CD4-positive, alpha-beta T cell treated with Interleukin-6 at 100 ng/mL for 8 hours (primary cell): Measurements from ENCODE around the gene MIF4GD.
"Not testable (repeated sequence)": the region's sequence is repeated elsewhere in the genome, so short reads cannot be mapped to it uniquely, and the experiment has no call there.

ENCODE experiments used
- DNase-seq: peaks from one replicate; pipeline ENCODE4 v3.0.0-alpha.2; 2020; ENCODE audit warnings: mixed read lengths, low spot score

MIF4GD gene

DNA sequence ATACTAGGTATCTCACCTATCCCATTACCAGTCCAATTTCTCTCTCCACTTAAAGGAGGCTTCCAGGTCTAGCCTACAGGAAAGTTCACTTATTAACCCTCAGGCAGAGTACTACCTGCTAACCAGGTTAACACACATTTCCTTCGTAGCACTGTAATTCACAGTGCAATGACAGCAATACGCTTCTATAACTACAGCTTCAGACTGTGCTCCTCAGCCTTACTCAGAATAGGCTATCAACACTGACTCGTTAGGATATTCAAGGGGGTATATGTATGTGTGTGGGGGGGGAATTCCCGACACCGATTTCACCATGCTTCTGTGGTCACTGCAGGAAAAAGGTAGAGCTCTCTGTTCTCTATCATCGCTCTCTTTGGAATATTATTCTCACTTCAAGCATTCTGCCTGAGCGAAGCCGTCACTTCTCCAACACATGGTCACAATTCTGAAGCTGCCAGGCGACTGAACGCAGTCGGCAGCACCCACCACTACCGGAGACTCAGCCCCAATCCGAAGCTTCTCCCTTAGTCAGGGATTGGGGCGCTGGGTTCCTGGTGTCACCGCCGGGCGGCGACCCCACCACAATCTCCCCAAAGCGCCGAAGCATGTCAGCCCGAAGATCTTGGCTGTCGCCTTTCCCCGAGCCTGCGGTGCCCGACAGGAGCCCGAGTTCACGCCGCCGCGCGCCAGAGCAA, 10.2 kb downstream of the MIF4GD start:
- no peak for DNase-seq

DNA sequence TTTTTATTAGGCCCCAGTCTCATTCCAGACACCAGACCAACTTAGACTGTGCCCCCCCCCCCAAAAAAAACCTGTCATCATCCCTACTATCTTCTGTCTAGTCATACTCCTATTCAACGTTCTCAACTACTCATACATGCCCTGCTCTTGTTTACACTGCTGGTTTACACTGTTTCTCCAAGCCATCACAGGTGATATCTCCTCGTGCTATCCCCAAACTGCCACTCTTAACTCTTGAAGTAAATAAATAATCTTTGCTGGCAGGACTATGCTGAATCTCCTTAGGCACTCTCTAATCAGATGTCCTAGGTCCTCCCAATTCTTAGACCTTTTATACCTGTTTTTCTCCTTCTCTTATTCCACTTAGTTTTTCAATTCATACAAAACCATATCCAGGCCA, 13.8 kb downstream of the MIF4GD start:
- DNase-seq = not testable (repeated sequence)

DNA sequence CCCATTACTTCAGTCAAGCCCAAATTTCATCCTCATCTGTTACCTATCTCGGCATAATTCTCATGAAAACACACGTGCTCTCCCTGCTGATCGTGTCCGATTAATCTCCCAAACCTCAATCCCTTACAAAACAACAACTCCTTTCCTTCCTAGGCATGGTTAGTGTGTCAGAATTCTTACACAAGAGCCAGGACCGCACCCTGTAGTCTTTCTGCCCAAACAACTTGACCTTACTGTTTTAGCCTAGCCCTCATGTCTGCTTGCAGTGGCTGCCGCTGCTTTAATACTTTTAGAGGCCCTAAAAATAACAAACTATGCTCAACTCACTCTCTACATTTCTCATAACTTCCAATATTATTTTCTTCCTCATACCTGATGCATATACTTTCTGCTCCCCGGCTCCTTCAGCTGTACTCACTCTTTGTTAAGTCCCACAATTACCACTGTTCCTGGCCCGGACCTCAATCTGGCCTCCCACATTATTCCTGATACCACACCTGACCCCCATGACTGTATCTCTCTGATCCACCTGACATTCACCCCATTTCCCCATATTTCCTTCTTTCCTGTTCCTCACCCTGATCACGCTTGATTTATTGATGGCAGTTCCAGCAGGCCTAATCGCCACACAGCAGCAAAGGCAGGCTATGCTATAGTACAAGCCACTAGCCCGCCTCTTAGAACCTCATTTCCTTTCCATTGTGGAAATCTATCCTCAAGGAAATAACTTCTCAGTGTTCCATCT, 14.9 kb downstream of the MIF4GD start:
- not testable (repeated sequence) for DNase-seq

DNA sequence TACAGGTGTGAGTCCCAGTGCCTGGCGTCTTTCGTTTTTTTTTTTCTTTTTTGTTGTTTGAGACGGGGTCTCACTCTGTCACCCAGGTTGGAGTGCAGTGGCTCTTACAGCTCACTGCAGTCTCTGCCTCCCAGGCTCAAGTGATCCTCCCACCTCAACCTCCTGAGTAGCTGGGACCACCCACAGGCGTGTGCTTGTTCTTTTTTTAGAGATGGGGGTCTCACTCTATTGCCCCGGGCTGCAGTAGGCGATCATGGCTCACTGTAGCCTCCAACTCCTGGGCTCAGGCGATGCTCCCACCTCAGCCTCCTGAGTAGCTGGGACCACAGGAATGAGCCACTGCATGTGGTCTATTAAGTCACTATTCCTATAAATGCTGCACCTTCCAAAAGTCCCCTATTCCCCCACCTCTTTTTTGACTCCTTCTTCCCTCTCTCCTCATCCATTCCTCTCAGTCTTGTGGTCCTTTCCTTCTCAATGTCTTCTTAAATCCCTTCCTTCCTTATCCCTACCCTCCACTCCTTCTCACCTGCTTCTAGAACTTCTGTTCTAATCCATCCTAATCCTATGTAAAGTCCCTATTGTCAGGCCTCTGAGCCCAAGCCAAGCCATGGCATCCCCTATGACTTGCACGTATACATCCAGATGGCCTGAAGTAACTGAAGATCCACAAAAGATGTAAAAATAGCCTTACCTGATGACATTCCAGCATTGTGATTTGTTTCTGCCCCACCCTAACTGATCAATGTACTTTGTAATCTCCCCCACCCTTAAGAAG, 18.8 kb downstream of the MIF4GD start:
- DNase-seq = no peak

DNA sequence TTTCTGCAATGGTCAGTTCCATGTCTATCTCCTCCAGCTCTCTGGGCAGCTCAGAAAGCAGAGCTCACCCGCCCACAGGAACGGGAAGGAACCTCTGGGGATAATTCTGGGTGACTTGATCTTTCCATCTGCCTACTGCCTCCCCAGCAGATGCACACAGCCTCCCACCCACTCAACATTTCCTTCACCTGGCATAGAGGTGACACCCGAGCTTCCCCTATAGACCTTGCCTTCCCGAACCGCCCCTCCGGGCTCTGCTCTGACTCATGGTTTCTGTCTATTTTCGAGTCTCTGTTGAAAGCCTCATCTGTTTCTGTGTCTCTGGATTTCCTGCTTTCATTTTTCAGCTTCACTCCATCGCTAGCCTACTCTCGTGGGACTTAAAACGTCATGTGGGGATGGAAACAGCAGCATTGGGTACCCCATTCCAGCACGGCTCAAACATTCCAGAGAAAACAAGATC, 21.0 kb downstream of the MIF4GD start:
- peak; percentile 62 for DNase-seq

DNA sequence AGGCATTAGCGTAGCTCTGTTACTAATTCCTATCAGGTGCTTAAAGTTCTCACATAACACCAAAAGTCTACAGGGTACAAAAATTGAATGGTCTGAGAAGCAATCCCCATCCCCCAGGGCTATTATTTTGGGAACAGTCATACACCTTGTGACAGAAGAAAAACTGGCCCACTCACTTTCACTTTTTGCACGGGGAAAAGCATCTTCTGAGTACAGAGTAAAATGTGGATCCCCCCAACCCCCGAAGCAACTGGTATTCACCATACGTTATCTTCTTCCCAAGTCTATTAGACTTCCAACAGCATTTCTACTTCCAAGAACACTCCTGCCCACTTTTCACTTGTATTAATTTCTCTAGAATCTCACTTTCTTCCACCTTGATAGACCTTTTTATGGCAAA, 21.5 kb downstream of the MIF4GD start:
- no peak for DNase-seq

DNA sequence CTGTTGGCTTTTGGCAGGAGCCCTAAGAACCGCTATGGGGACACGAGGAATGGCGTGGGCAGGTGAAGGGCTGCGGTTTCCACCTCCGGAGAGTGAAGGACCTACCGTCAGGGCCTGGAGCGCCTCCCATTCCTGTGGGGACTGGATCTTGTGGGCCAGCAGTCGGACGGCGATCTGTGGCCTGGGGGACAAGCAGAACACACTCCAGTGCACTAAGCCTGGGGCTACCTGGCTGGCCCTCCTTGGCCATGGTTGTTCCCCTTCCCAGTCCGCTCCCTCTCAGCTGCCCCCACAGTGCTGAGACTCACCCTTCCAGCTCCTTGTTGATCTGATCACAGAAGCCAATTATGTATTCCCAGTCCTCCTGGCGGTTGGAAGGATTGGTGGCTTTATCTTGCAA, 24.6 kb downstream of the MIF4GD start:
- DNase-seq = no peak

DNA sequence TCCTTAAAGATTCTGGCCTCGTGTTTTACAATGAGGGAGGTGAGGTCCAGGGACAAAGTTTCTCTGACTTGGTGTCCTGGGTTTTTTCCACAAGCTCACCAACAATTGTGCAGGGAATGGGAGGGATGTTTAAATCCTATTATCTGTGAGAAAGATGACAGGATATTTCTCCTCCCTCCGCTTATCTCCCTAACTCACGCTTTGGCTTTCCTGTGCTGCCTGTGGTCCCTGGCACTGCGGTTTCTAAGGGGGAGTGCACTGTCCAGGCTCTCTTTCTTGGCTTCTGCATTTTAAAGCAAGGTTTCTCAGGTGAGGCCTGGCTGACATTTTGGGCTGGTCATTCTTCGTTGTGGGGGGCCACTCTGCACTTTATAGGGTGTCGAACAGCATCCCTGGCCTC, 26.0 kb downstream of the MIF4GD start:
- DNase-seq = no peak

DNA sequence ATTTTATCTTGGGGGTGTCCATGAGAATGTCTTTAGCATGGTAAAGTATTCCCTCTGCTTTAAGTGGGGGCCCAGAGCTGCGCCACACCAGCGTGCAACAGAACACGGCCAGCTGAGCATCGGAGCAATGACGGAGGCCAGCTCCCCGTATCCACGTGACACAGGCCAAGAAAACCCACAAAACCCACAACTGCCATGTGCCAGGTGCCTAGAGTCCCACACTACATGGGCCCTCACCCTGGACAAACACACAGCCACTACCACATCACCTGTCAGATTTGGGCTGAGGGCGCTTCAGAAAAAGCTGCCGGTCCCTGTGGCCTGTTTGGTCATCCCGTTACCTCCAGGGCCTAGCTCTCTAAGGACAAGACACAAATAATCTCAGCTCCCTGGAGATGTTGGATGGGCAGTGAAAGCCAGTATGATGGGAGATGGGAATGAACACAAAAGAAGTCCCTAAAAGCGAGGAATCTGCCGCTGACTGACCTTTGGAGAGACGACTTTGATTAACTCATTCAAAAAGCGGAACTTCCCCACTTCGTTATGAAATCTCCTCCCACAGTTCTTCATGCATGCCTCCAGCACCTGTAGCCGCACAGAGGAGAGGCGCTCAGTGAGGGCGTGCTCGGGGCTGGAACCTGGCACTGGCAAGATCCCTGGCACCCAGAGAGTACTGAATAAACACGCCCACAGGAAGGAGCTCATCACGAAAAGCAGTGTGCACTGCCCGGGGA, 26.7 kb downstream of the MIF4GD start:
- DNase-seq = no peak

DNA sequence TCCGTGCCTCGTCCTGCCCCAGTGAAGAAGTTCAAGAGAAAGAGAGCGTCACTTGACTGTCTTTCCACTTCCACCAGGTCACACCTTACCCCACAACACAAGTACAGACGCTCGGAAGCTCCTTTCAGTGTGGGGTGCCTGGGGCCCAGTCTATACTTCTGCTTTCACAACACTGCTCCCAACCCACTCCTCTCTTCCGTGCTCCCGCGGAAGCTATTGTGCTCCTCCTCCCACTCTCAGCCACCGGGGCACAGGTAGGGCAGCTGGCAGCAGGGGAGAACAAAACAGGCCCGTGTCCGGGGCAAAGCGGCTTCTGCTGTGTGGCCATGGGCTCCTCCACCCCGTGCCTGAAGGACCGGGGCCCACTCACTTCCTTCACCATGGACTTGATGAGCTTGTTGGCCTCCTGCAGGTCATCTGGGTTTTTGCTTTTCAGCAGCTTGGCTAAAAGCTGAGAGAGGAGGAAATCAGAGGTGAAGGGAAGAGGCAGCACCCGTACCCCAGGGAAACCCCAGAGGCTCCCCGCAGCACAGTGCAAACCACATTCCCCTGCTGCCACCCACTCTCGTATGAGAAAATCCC, 28.5 kb downstream of the MIF4GD start:
- peak; percentile 32 for DNase-seq

DNA sequence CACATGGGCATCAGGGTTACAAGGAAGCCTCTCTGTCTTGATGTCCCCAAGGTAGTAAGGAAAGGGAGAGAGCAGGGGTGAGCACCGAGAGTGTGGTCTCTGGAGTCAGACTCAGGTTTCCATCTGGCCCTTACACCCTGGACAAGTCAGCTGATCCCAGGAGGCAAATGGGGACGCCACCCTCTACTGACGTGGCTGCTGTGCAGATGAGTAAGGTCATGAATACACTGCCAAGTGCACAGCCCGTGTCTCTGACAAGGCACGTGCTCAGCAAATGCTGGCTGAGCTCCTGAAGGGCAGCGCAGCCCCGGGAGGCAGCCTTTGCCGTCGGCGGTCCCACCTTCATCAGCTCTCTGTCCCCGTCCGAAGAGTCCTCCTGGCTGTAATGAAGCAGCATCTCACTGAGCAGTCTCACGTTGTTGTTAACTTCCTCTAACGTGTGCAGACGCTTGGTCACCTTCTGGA, 29.0 kb downstream of the MIF4GD start:
- DNase-seq = no peak

DNA sequence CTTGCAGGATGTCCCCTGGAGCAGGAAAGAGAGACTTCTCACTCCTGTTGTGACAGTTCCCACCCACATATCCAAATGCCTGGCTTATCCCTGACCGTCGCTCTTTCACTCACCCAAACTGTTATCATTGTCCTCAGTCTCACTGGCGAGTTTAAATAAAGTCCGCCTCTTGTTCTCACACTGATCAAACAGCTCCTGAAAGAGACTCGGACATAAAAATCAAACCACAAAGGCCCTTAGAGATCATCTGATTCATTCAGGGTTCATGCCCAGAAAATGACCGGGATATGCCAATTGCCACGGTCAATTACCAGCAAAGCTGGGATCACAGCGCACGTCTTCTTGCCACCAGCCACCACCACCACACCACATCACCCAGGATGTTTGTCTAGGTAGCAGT, 29.5 kb downstream of the MIF4GD start:
- DNase-seq = no peak

DNA sequence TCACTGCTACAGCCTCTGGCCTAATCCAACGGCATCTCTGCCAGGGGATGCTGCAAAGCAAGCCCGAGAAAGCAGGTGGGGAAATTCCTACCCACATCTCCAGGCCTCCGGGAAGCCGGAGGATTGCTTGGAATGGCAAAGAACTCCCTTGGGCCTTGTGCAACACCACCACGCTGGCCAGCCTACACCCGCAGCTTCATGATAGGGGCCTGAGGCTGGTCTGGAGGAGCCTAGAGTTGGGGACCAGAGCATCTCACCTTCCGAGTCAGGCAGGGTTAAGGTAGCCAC, 29.9 kb downstream of the MIF4GD start:
- DNase-seq = no peak

DNA sequence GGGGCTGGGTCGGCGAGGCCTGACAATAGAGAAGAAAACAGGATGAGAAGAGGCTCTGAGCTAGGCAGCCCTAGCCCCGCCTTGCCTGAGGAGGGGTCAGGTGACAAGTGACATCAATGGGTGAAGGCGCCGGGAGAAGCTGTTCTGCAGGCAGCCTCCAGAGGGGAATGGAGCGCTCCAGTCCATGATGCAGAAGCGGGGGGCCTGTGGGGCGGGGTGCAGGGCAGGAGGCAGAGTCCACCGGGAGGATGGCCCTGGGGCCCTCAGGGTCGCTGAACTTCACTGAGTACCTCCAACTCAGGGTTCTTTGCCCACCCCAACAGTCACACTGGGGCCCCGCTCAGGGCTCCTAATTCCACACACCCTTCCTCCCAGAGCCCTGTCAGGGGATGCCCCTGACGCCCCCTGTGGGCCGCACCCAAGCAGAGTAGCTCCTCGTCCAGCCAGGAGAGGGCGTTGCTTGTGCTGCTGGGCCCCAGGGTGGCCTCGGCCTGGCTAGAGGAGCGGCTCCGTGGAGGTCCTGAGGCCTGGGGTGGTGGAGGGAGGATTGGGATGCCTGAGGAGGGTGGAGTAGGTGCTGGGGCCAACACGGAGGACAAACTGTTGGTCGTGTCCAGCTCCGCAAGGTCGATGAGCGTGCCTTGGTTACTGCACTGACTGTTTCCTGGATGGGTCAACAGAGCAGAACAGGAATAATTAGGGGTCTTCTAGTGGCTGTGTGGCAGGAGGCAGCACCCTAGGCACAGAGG, 30.5 kb downstream of the MIF4GD start:
- peak; percentile 13 for DNase-seq

DNA sequence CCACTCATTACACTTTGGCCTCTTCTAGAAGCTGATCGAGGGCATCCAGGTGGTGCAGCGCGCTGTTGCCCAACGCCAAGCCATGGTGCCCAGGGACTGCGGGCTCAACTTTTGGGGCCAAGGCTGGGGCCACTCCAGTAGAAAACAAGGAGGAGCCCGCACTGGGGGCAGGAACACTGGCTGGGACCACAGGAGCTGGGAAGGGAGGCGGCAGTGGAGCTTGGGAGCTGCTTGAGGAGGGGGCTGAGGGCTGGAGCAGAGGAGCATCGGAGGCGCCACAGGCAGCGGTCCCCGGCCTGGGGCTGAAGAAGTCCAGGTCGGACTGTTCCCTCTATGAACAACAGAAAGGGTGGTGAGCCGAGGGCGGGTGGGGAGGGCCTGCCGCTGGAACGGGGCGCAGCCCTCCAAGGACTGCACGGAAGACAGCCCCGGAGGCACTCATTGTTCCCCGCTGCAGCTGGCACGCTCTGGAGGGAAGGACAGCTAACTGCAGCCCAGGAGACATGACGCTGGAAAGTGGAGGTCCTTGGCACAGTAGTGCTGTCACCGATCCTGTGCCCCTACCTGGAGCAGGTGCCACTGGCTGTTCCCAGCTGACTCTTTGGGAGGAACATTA, 31.1 kb downstream of the MIF4GD start:
- no peak for DNase-seq

DNA sequence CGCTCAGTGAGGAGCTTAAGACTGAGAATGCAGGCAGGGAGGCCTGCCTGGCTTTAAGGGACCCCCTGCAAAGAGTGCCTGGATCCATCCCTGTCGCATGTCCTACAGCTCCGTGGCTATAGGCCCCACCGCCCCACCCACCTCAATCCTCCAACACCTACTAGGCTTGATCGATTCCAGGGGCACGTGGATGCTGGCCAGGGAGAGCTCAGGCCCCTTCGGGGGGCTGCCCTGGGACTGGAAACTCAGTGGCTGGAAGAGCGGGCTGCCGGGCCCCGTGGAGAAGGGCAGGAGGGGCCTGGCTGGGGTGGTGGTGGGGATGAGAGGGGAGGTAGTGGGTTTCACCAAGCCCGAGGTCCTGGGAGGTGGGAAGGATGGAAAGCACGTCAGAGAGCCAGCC, 31.8 kb downstream of the MIF4GD start:
- DNase-seq = no peak

DNA sequence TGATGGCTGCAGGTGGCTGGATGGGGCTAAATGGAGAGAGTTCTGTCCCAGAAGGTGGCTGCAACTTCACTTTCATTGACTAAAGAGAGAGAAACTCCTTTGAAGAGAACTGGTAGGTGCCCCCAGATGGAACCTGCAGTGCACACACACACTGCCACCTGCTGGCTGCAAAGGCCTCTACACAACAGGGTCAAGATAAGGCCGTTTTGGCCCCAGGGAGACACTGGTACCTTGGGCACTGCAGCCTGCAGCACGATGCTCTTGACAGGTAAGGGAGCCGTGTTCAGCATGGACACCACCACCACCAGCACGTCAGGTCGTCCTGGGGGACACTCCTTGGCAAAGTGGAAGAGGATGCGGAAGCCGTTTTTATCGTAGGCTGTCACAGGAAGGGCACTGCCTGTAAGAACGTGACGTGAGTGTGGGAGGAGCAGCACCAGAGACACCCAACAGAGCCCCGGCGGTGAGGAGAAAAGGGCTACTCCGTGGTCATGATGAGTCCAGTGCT, 32.3 kb downstream of the MIF4GD start:
- DNase-seq = peak; percentile 56

DNA sequence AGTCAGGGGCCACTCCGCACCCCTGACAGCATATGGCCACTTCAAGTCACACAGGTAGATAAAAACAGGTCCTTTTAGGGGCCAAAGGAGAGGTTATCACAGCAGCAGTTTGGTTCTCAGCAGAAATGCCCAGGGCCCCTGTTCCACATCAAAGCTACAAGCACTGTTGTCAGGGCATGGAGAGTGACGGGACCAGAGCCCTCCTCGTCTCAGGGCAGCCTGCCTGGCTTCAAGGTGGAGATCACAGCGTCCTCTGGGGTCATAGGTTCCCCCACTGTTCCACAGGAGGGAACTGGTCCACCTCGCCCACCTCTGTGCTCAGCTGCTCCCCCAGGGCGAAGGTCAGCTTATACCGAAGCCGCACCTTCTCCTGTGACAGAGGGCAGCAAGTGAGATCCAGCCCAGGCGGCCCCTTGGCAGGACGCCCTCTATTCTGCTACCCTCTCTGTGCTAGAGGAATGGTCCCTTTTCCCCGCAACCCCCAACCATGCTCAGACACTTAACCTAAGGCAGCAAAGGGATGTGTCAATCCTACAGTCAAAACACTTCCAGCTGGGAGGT, 32.9 kb downstream of the MIF4GD start:
- DNase-seq = no peak

DNA sequence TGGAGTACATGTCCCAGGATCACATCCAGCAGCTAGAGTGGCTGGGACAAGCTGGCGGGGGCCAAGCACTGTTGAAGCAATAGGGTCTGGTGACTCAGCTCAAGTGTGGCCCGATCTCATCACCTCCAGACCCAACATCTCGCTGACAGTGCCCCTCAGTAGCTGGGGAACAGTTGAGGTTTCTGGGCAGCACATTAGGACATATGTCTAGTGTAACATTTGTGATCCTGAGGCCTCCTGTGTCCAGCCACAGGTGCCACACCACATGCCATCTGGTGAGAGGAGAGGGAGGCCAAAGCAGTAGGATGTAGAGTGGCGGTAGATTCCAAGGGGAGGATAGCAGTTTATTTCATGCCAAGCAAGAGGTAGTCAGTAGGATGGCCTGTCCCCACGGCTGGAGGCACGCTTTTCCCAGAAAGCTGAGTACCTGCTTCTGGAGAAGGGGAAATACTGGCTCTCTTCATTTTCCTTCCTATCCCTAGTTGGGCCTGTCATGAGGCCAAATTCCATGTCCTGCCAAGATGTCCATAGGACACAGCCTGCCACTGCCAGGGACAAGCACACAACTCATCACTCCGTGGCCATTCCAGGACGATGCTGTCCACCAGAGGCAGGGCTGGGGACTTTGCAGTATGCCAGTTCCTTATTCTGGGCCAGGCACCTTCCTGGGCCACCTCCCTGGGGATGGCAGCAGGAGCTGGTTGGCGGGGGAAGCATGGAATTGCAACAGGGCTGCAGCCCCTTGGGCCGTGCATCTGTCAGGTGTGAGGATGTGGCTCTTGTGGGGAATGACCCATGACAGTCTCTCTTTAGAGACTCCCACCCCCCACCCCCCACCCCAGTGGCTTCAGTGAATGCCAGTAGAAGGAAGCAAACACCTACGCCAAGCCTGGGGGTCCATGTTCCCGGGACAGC, 33.7 kb downstream of the MIF4GD start:
- no peak for DNase-seq
